Measurements from ENCODE around the gene ABCA2.

Gene ABCA2

GRCh38 chr9:137012694-137013570, 15.1 kb downstream of the ABCA2 start:
- Histone ChIP-seq H3K27me3 (ENCODE audit: insufficient read depth, low read depth) (peaks cover 5% of the 10 kb centered on the region; the same call in 1 of the 2 replicates), H3K4me3 (IDR thresholded peaks at IDR 0.05; ENCODE audit: insufficient read depth, low read depth, low read length) (no peak overlapping the region), H3K9ac (no peak overlapping the region), H2AFZ (ENCODE audit: low read depth) (no peak overlapping the region), H3K36me3 (ENCODE audit: insufficient read depth) (no peaks in the 10 kb centered on the region), H4K20me1 (ENCODE audit: insufficient read depth) (no peaks in the 10 kb centered on the region), H3K4me2 (no peak overlapping the region), H3K4me1 (ENCODE audit: low read depth, poor library complexity, severe bottlenecking) (no peaks in the 10 kb centered on the region), H3K27ac (no peak overlapping the region), H3K79me2 (ENCODE audit: insufficient read depth, low read depth) (no peaks in the 10 kb centered on the region)
- TF ChIP-seq, protein P1, sequence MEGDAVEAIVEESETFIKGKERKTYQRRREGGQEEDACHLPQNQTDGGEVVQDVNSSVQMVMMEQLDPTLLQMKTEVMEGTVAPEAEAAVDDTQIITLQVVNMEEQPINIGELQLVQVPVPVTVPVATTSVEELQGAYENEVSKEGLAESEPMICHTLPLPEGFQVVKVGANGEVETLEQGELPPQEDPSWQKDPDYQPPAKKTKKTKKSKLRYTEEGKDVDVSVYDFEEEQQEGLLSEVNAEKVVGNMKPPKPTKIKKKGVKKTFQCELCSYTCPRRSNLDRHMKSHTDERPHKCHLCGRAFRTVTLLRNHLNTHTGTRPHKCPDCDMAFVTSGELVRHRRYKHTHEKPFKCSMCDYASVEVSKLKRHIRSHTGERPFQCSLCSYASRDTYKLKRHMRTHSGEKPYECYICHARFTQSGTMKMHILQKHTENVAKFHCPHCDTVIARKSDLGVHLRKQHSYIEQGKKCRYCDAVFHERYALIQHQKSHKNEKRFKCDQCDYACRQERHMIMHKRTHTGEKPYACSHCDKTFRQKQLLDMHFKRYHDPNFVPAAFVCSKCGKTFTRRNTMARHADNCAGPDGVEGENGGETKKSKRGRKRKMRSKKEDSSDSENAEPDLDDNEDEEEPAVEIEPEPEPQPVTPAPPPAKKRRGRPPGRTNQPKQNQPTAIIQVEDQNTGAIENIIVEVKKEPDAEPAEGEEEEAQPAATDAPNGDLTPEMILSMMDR (conservative IDR thresholded peaks at IDR 0.05; ENCODE audit: low read depth, low read length), result no peak

DNA sequence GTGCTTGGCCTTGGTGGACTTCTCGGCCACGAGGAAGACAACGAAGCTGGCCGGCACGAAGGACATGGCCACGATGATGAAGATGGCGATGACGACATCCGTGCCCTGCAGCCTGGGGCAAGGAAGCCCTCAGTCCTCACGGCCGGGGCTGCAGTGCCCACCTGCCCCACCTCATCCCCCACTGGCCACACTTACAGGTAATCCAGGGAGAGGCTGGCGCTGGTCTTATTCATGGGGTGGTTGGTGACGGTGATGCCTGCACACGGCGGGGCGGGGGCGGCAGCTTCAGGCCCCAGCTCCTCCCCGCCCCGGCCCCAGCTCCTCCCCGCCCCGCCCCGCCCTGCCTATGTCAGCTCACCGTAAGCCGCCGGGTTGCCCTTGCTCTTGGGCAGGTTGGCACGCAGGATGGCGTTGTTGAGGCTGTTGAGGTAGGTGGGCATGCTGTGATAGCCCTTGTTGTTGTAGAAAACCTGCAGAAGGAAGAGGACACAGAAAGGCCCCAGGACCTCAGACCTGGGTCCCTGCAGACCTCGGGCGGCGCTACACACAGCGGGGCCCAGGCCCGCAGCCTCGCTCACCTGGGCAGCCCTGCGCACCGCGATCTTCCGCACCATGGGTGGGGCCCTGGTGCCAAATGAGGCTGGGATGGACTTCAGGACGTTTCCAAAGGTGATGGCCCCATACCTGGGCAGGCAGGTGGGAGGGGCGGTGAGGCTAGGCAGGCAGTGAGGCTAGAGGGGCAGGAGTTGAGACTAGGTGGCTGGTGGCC, 15.9 kb downstream of the ABCA2 start:
- Histone ChIP-seq H3K4me1 (ENCODE audit: low read depth, poor library complexity, severe bottlenecking) (no peaks in the 10 kb centered on the region), H3K27me3 (ENCODE audit: insufficient read depth, low read depth) (peaks cover 13% of the 10 kb centered on the region; the same call in 1 of the 2 replicates), H3K4me2 (no peak overlapping the region), H3K4me3 (IDR thresholded peaks at IDR 0.05; ENCODE audit: insufficient read depth, low read depth, low read length) (no peak overlapping the region), H3K9ac (no peak overlapping the region), H3K27ac (no peak overlapping the region), H3K36me3 (ENCODE audit: insufficient read depth) (no peaks in the 10 kb centered on the region), H3K79me2 (ENCODE audit: insufficient read depth, low read depth) (no peaks in the 10 kb centered on the region), H4K20me1 (ENCODE audit: insufficient read depth) (no peaks in the 10 kb centered on the region), H2AFZ (ENCODE audit: low read depth) (no peak overlapping the region)
- TF ChIP-seq, protein P1 (conservative IDR thresholded peaks at IDR 0.05; ENCODE audit: low read depth, low read length), result no peak

GRCh38 chr9:137011156-137011555, 16.9 kb downstream of the ABCA2 start:
- H3K36me3 ChIP-seq (ENCODE audit: insufficient read depth), result no peaks in the 10 kb centered on the region
- H3K27ac ChIP-seq, result no peak overlapping the region
- H3K4me1 ChIP-seq (ENCODE audit: low read depth, poor library complexity, severe bottlenecking), result no peaks in the 10 kb centered on the region
- H3K4me2 ChIP-seq, result no peak overlapping the region
- no peak overlapping the region for H2AFZ ChIP-seq (ENCODE audit: low read depth)
- no peak overlapping the region for H3K9ac ChIP-seq
- no peaks in the 10 kb centered on the region for H3K79me2 ChIP-seq (ENCODE audit: insufficient read depth, low read depth)
- H3K27me3 ChIP-seq (ENCODE audit: insufficient read depth, low read depth), result peaks cover 23% of the 10 kb centered on the region; the same call in 1 of the 2 replicates
- H3K4me3 ChIP-seq (IDR thresholded peaks at IDR 0.05; ENCODE audit: insufficient read depth, low read depth, low read length), result no peak overlapping the region
- no peaks in the 10 kb centered on the region for H4K20me1 ChIP-seq (ENCODE audit: insufficient read depth)
- TF ChIP-seq, protein P1 (conservative IDR thresholded peaks at IDR 0.05; ENCODE audit: low read depth, low read length), result no peak

GRCh38 chr9:137009938-137010732, 17.9 kb downstream of the ABCA2 start:
- no peaks in the 10 kb centered on the region for H3K79me2 ChIP-seq (ENCODE audit: insufficient read depth, low read depth)
- no peak overlapping the region for H3K9ac ChIP-seq
- TF ChIP-seq, protein P1 (conservative IDR thresholded peaks at IDR 0.05; ENCODE audit: low read depth, low read length), result no peak
- peaks cover 30% of the 10 kb centered on the region; the same call in 1 of the 2 replicates for H3K27me3 ChIP-seq (ENCODE audit: insufficient read depth, low read depth)
- H3K27ac ChIP-seq, result no peak overlapping the region
- H2AFZ ChIP-seq (ENCODE audit: low read depth), result no peak overlapping the region
- no peak overlapping the region for H3K4me3 ChIP-seq (IDR thresholded peaks at IDR 0.05; ENCODE audit: insufficient read depth, low read depth, low read length)
- H3K4me2 ChIP-seq, result no peak overlapping the region
- no peaks in the 10 kb centered on the region for H3K4me1 ChIP-seq (ENCODE audit: low read depth, poor library complexity, severe bottlenecking)
- H3K36me3 ChIP-seq (ENCODE audit: insufficient read depth), result no peaks in the 10 kb centered on the region
- H4K20me1 ChIP-seq (ENCODE audit: insufficient read depth), result no peaks in the 10 kb centered on the region

Data from KMS-11 (cell line).